OCI-LY7 (cell line): ENCODE data around the gene PLPPR1.

Experiments used
- EZH2phosphoT487 ChIP-seq: fragments of 200-600 bp; sonication (generic); IDR thresholded peaks from 2 replicates; pipeline ENCODE4 v1.6.1; 2018; ENCODE audit warnings: low read depth, borderline replicate concordance, mild to moderate bottlenecking, mixed run types, antibody characterized with exemption, low read length, moderate library complexity, mixed read lengths
- TF ChIP-seq, protein P1 (sequence below): fragments of 200-600 bp; sonication (generic); conservative IDR thresholded peaks from 2 replicates; pipeline ENCODE4 v1.5.1; 2014; ENCODE audit warnings: mild to moderate bottlenecking, antibody characterized with exemption, low read length, moderate library complexity, mixed read lengths

DNA sequence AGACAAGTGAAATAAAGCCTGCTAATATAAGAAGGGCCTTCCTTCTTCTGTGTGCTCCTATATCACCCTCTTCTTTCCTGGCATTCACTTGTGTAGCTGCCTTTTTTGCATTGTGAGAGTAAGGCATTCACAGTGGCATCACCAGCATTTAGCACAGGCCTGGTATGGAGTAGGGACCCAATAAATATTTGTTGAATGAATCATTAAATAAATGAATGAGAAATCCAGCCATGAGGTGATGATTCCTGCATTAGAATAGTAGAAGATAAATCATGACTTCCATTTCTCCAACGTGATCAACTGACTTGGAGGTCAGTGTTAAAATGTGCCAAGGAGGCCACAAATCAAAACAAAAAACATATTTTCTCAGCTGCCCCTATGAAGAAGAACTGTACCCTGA lies 3.9 kb downstream of the PLPPR1 start:
- TF ChIP-seq, protein P1, sequence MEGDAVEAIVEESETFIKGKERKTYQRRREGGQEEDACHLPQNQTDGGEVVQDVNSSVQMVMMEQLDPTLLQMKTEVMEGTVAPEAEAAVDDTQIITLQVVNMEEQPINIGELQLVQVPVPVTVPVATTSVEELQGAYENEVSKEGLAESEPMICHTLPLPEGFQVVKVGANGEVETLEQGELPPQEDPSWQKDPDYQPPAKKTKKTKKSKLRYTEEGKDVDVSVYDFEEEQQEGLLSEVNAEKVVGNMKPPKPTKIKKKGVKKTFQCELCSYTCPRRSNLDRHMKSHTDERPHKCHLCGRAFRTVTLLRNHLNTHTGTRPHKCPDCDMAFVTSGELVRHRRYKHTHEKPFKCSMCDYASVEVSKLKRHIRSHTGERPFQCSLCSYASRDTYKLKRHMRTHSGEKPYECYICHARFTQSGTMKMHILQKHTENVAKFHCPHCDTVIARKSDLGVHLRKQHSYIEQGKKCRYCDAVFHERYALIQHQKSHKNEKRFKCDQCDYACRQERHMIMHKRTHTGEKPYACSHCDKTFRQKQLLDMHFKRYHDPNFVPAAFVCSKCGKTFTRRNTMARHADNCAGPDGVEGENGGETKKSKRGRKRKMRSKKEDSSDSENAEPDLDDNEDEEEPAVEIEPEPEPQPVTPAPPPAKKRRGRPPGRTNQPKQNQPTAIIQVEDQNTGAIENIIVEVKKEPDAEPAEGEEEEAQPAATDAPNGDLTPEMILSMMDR, result no peak
- no peak for TF ChIP-seq EZH2phosphoT487
